T-helper 1 cell treated with Interleukin-12 subunit alpha and Interleukin-12 subunit beta and Interleukin-4 antibody, amounts not matched to agents 30 ng/mL and 1 ng/mL, for 36 hours (primary cell): ENCODE results near the gene RPA1. TPM values are rescaled to one million over a fixed set of nuclear protein-coding genes. Genes with fewer than 3 reads are reported as not detected.

ENCODE experiments used
- intact Hi-C: fragments of 100-400 bp; cut with micrococcal nuclease; formaldehyde crosslinking; loops from one replicate; pipeline ENCODE4 v1.15.1; 2024
- total RNA-seq: library from RNA; stranded (reverse); gene quantifications from 2 replicates; pipeline ENCODE4 v1.2.3, GENCODE V29; 2022

Gene RPA1
- total RNA-seq, 1 donor from 2014 or later = 281 TPM

- intact Hi-C loops = no loop called here
Measured at GRCh38 chr17:1939981-1940809, 110.4 kb downstream of the RPA1 start.

GRCh38 chr17:1940810-1941185, 111.0 kb downstream of the RPA1 start:
- intact Hi-C loops = no loop called here

- intact Hi-C loops = no loop called here
Measured at GRCh38 chr17:1941272-1942065, 111.7 kb downstream of the RPA1 start.

DNA sequence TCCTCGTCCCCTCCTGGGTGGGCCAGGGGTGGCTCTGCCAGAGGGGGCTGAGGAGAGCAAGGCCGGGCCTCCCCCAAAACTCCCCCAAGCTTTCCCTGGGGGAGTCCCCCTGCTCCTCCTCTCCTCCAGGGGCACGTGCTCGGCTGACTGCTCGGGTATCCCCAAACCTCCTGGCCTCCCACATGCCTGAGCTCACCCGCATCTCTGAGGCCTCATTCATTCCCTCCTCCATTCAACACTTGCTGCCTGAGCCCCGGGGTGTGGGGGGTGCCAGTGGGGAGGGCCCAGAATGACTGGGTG, 112.2 kb downstream of the RPA1 start:
- intact Hi-C loops = no loop called here

DNA sequence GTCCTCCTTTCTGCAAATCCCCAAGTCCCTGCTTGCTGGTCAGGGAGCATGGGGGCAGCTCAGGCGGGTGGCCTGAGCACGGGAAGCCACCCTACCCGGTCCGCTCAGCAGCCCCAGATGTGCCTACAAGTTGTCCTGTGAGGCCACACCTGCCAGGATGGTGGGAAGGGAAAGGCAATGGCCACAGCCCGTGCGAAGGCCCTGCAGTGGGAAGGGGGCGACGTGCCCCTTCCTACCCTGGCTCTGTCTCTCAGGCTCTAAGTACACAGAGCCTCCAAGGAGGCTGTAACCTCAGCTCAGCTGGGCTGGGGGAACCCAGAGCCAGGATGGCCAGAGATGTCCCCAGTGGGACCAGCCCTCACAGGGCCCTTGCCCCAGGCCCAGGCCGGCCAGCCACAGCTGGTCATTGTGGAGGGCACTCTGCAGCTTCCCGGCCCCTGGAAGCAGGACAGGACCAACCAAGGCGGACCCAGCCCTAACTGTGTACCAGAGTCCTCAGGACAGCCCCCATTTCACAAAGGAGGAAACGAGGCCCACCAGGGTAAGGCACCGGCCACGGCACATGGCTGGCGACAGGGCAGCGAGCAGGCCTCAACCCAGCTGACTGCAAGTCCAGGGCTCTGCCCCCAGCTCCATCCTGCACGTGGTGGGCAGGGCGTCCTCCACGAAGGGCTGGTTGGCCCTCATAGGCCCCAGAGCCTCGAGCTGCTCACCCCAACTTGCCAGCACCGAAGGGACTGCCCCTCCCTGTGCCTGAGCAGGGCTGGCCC, 113.0 kb downstream of the RPA1 start:
- intact Hi-C loops = no loop called here

- intact Hi-C loops = no loop called here
Measured at GRCh38 chr17:1943436-1943831, 113.6 kb downstream of the RPA1 start.

DNA sequence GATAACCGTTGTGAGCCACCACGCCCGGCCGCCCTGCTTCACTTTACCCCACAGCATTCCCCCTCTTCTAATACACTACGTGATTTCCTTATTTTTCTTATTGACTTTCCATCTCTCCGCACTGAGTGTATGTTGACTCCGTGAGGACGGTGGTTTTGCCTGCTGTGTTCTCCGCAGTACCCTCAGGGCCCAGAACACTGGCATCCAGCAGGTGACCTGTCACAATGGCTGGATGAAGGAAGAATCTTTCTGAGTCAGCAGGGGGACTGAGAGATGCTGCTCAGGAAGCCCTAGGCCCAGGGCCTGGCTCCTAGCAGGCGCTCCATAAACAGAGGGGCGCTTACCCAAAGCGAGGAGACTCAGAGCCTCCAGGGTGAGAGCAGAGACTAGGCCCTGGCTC, 115.8 kb downstream of the RPA1 start:
- intact Hi-C loops = no loop called here

- intact Hi-C loops = no loop called here
Measured at GRCh38 chr17:1946021-1946932, 116.5 kb downstream of the RPA1 start.

GRCh38 chr17:1947229-1947742, 117.5 kb downstream of the RPA1 start:
- intact Hi-C loops = no loop called here

DNA sequence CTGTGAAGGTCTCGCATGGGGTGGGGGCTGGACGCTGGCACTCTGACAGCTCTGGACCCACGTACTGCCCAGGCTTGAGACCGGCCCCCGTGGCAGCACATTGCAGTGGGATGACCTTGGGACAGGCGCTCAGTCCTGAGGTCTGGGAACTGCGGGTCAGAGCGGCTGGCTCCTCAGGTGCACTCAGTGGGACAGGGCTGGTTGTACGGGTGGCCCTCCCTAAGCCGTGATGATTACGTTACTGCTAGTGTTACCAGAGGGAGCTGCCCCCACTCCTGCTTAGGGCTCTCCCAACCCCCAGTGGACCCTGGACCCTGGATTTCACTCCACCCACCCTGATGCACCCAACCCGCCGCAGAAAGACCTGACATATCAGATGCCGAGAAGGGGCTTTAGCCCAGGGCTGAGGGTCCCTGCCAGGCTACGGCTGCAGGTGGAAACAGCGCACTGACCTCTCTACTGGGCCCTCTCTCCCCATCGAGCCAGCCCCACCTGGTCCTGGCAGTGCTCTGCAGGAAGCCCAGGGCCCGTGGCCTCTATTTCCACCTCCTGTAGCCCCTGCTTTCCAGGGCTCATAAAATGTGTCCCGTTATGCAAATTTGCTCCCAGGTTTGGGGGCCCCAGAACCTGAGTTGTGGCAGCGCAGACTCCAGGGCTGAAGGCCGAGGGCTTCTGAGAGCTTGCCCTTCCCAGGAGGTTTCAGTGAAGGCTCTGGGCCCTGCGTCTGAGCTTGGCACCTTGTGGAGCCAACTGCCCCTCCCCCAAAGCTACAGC, 118.1 kb downstream of the RPA1 start:
- intact Hi-C loops = no loop called here

GRCh38 chr17:1948517-1948825, 118.7 kb downstream of the RPA1 start:
- intact Hi-C loops = no loop called here

Other genes starting within 250 kb of the RPA1 start
- 0.32 and 0.56 TPM in 2 replicates for gene SLC43A2, start 201.2 kb upstream of the RPA1 start, total RNA-seq
- 11.1 and 11.4 TPM in 2 replicates for gene SCARF1, start 184.3 kb upstream of the RPA1 start, total RNA-seq
- gene RILP, start 180.1 kb upstream of the RPA1 start, total RNA-seq = 7.5 and 7.7 TPM in 2 replicates
- 375 and 386 TPM in 2 replicates for gene PRPF8, start 145.1 kb upstream of the RPA1 start, total RNA-seq
- gene TLCD2, start 119.6 kb upstream of the RPA1 start, total RNA-seq = 0.17 and 0.20 TPM in 2 replicates
- gene WDR81, start 105.3 kb upstream of the RPA1 start, total RNA-seq = 58.4 and 59.3 TPM in 2 replicates
- gene SERPINF2, start 87.1 kb upstream of the RPA1 start, total RNA-seq = 0.91 and 0.93 TPM in 2 replicates
- gene SERPINF1, start 67.9 kb upstream of the RPA1 start, total RNA-seq = 0.90 TPM in 1 of 2 replicates, not detected in the other
- gene SMYD4, start 103 bp upstream of the RPA1 start, total RNA-seq = 39.8 and 40.9 TPM in 2 replicates
- gene RTN4RL1, start 195.3 kb downstream of the RPA1 start, total RNA-seq = 1.5 and 1.6 TPM in 2 replicates
- 48.8 and 52.3 TPM in 2 replicates for gene DPH1, start 200.1 kb downstream of the RPA1 start, total RNA-seq
- gene OVCA2, start 212.0 kb downstream of the RPA1 start, total RNA-seq = 48.8 and 51.0 TPM in 2 replicates
- 101 and 105 TPM in 2 replicates for gene HIC1, start 225.1 kb downstream of the RPA1 start, total RNA-seq